CD4-positive, alpha-beta T cell treated with Interferon alpha-2 for 1 hour (primary cell): Measurements from ENCODE around the gene CCER1.

Experiments
- DNase-seq, 2 donors: peaks; one replicate each; pipeline ENCODE4 v3.0.0-alpha.2; 2020 to 2022

CCER1 gene

DNA sequence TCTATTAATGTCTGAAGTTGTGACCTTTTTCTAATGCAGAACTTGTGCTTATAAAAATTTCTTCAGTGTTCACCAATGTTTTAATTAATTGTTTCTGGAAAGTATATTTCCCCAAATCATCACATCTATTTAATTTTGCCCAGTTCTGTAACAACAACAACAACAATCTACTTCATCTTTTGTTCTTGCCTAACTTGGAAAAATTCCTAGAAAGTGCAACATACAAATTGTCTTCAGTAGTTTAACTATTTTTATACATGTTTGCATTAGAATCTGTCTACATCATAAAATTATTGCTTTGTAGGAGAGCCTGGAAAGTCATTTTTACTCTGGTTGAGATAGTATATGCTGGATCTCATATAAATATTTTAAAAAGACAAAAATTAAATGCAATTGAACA, 38.5 kb downstream of the CCER1 start:
- no peak for DNase-seq

DNA sequence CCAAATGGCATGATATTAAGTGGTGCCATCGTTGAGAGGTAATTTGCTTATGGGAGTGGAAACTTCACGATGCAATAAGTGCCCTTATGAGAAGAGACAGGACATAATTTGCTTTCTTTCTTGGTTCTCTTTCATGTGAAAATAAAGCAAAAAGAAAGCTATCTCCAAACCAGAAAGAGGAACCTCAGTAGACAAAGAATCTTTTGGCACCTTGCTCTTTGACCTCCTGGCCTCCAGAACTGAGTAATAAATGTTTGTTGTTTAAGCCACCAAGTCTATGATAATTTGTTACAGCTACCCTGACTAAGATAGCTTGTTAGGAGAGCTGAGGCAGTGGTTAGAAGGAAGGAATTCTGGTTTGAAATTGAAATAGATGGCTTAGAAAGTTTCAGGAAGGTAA, 39.6 kb downstream of the CCER1 start:
- no peak for DNase-seq

DNA sequence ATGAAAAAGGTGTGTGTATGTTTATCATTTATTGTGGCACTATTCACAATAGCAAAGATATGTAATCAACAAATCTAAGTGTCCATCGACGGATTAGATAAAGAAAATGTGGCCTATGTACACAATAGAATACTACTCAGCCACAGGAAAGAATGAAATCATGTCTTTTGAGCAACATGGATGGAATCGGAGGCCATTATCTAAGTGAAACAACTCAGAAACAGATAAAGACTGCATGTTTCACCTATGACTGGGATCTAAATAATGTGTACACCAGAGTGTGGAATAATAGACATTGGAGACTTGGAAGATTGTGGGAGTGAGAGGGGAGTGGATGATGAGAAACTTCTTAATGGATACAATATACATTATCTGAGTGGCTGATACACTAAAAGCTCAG, 44.0 kb downstream of the CCER1 start:
- DNase-seq: no peak

DNA sequence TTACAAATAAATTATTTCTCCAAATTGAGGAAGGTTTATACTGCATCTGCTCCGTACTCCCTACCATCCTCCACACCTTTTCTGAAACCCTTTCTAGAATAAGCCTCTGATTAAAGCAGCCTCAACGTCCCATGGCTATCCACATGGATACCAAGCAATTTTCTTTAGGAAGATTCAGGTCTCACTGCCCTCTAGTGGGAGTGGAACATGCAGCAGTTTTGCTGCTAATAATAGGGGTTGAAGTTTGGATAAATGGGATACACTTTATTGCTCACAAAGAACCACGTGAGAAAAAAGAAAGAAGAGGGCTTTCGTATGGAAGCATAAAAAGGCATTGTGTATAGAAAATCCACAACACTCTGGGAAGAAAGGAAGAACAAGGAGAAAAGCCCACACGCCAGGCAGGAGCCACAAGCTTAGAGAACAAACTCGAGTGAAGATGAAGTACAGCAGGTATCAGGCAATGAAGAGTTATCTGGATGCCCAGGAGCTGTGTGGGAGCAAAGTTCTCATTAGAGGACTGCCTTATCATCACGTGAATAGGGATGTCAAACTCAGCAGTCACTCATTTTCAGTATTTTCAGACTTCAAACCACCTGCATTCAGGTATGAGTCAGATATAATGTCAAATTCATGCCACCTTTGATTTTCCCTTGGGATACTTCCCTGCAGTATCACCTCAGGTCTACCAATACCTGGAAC, 45.8 kb downstream of the CCER1 start:
- DNase-seq: no peak

DNA sequence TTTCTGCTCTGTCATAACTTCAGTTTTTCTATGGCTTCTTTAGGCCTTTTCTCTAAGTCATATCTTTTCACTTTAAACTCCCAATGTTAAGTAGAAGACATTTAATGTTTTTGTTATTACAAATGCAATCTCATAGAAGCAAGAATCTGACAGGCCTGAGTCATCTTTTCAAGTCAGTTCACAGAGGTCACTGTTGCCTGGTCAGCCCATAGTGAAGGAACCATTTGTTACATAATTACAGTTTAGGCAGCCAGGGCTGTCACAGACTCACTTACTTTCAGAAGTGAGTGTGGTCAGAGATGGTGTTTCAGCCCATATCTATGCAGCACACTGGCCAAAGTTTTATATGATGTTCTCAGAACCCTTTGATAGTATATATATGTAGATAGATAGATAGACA, 46.5 kb downstream of the CCER1 start:
- DNase-seq: no peak

DNA sequence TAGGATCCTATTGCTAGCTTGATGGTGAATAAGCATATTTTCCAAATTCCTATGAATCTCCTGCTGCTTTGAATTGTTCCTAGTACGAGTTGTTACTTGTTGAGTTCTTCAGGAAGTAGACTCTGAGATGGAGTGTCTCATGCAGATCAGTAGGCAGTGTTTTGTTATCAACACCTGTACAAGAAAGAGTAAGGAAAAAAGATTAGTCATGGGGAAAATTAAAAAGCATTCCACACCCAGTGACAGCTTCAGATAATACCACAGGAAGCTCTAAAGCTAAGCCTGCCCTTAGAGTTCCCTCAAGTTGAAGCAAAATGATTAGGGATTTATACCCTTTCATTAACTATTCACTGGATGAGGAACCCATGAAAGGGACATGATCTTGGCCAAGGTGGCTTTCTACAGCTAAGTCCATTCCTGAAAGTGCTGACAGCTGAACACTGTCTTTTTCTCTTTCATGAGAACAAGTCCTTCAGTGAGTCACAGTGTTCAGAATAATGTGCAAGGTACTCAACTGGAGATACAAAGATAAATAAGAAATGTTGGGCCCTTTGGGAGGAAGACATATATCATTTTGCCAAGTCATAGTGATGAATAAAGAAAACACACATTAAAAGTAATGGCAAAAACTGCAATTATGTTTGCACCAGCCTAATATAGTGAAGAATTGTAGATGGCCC, 49.1 kb downstream of the CCER1 start:
- DNase-seq: no peak

DNA sequence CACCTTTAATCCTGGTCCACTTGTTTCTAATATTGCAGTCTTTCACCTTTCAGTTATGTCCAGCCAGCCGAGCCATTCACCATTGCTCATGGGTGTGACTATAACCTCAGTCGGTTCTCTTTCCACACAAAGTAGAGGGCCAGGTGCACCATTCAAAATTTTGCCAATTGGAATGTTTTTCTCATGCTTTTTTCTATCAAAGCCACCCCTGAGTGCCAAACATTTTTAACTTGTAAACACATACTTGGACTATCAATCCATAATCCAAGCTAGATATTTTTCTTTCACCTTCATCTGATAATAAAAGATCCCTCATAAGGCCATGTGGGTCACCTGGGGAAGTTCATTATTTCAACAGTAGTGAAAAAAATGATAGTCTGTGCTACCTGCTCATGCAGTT, 52.4 kb downstream of the CCER1 start:
- DNase-seq: no peak
